Glutamatergic neuron (in vitro differentiated cells): ENCODE results near the gene BASP1. TPM values are rescaled to one million over a fixed set of nuclear protein-coding genes. Genes with fewer than 3 reads are reported as not detected.

Experiments
- DNase-seq: peaks from one replicate; pipeline ENCODE4 v3.0.0; 2022
- H3K27ac Mint-ChIP-seq: one replicate; pipeline ENCODE4 v1.8.0; 2020; ENCODE audit warnings: mild to moderate bottlenecking, mixed read lengths, inconsistent platforms; ENCODE audit not compliant: unreplicated experiment
- H3K27me3 Mint-ChIP-seq: one replicate; pipeline ENCODE4 v1.8.0; 2020; ENCODE audit warnings: mild to moderate bottlenecking, moderate library complexity, mixed read lengths, inconsistent platforms; ENCODE audit not compliant: unreplicated experiment
- H3K36me3 Mint-ChIP-seq: one replicate; pipeline ENCODE4 v1.8.0; 2020; ENCODE audit warnings: mild to moderate bottlenecking, mixed read lengths, inconsistent platforms; ENCODE audit not compliant: unreplicated experiment
- H3K4me1 Mint-ChIP-seq: one replicate; pipeline ENCODE4 v1.8.0; 2020; ENCODE audit warnings: mild to moderate bottlenecking, low read depth, mixed read lengths, inconsistent platforms; ENCODE audit not compliant: unreplicated experiment
- H3K4me3 Mint-ChIP-seq: one replicate; pipeline ENCODE4 v1.8.0; 2020; ENCODE audit warnings: mild to moderate bottlenecking, mixed read lengths, inconsistent platforms; ENCODE audit not compliant: unreplicated experiment
- H3K9me3 Mint-ChIP-seq: one replicate; pipeline ENCODE4 v1.8.0; 2020; ENCODE audit warnings: mild to moderate bottlenecking, moderate library complexity, mixed read lengths, inconsistent platforms; ENCODE audit not compliant: unreplicated experiment
- total RNA-seq: library from RNA; stranded (reverse); fragmentation: NEBNext Ultra II Directional; extraction: Animal tissue kit (Norgen Biotek cat#: 25700); gene quantifications from one replicate; pipeline ENCODE4 v1.2.1, GENCODE V29; 2021; ENCODE audit not compliant: unreplicated experiment
- TF ChIP-seq, protein P1 (sequence below): fragments of 200-600 bp; sonication (generic); IDR thresholded peaks from one replicate; pipeline ENCODE4 v1.5.0; 2021; ENCODE audit not compliant: partially characterized antibody, unreplicated experiment

The BASP1 gene
- total RNA-seq, 1 donor from 2014 or later: 832 TPM

DNA sequence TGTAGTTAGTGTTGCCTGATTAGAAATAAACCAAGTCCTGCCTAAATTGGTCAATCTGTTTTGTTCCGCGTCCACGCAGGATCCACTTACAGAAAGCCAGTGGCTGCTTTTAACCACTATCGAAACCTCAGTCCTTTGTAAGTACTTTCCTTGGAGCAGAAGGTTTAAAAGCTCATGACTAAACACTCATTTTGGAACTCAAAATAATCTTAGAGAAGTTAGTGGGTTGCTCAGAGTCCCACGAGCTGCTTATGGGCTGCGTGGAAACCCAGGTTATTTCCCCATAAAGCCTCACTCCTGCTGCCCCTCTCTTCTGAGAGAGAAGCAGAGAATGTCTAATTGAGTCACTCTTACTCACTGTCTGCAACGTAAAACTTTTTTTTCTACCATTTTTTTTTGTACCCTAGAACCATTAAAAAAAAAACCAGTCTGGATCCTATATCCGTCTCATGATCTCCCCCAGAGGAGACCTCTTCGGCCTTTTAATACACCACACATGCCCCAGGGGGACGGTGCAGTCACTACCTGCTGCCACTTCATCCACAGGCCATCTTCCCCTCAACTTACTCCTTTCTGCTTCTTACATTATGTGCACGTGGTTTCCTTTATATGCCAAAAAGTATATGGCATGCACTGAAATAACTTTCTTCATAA lies 7.6 kb downstream of the BASP1 start:
- H3K27me3 Mint-ChIP-seq: peaks cover 15% of the 10 kb centered on the region
- H3K36me3 Mint-ChIP-seq: peaks cover 4% of the 10 kb centered on the region
- peak overlapping the region; percentile 83 for H3K27ac Mint-ChIP-seq
- H3K4me3 Mint-ChIP-seq: peak overlapping the region; percentile 98
- H3K9me3 Mint-ChIP-seq: peaks cover 30% of the 10 kb centered on the region
- TF ChIP-seq, protein P1, sequence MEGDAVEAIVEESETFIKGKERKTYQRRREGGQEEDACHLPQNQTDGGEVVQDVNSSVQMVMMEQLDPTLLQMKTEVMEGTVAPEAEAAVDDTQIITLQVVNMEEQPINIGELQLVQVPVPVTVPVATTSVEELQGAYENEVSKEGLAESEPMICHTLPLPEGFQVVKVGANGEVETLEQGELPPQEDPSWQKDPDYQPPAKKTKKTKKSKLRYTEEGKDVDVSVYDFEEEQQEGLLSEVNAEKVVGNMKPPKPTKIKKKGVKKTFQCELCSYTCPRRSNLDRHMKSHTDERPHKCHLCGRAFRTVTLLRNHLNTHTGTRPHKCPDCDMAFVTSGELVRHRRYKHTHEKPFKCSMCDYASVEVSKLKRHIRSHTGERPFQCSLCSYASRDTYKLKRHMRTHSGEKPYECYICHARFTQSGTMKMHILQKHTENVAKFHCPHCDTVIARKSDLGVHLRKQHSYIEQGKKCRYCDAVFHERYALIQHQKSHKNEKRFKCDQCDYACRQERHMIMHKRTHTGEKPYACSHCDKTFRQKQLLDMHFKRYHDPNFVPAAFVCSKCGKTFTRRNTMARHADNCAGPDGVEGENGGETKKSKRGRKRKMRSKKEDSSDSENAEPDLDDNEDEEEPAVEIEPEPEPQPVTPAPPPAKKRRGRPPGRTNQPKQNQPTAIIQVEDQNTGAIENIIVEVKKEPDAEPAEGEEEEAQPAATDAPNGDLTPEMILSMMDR: no peak
- DNase-seq: peak; percentile 38
- H3K4me1 Mint-ChIP-seq: peaks cover 65% of the 10 kb centered on the region

DNA sequence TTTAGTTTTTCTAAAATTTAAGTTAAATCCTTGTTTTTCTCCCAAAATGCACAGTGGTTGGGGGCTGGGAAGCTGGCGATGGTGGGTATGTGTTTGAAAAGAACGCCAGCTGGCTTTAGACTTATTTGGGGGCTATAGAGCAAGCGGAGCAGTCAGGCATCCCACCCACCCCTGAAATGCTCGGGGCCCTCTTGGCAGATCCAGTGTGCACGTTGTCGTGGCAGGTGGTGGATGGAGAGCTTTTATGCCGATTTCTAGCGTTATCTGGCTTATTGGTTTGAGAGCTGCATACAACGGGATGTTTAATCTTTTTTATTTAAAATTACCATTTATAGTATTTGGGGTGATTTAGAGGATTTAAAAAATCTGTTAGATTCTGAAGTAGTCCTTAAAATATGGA lies 8.1 kb downstream of the BASP1 start:
- Mint-ChIP-seq H3K27me3 (peaks cover 12% of the 10 kb centered on the region), H3K36me3 (peaks cover 4% of the 10 kb centered on the region), H3K9me3 (peaks cover 29% of the 10 kb centered on the region), H3K27ac (peak overlapping the region; percentile 83), H3K4me3 (peak overlapping the region; percentile 98), H3K4me1 (peaks cover 68% of the 10 kb centered on the region)
- no peak for DNase-seq
- TF ChIP-seq, protein P1: no peak

DNA sequence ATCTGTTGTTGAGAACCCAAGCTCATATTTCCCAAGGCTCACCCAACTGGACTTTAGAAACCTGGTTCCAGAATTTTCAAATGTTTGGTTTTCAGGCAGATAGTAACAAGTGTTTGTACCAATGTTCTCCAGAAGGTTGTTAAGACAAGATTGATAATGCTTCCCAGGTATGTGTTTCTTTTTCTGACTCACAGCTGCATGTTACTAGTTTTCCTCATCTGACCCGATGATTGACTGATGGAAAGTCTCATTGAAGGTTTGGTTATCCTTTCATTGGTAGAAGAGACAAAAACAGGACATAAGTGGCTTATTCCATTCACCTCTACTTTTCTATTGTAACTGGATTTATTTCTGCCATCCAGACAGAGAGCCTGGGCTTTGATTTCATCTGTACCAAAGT lies 10.4 kb downstream of the BASP1 start:
- Mint-ChIP-seq H3K9me3 (peaks cover 28% of the 10 kb centered on the region), H3K36me3 (peaks cover 4% of the 10 kb centered on the region), H3K27ac (peak overlapping the region; percentile 1), H3K27me3 (peaks cover 4% of the 10 kb centered on the region), H3K4me3 (peak overlapping the region; percentile 72), H3K4me1 (peaks cover 77% of the 10 kb centered on the region)
- TF ChIP-seq, protein P1: no peak
- DNase-seq: no peak

DNA sequence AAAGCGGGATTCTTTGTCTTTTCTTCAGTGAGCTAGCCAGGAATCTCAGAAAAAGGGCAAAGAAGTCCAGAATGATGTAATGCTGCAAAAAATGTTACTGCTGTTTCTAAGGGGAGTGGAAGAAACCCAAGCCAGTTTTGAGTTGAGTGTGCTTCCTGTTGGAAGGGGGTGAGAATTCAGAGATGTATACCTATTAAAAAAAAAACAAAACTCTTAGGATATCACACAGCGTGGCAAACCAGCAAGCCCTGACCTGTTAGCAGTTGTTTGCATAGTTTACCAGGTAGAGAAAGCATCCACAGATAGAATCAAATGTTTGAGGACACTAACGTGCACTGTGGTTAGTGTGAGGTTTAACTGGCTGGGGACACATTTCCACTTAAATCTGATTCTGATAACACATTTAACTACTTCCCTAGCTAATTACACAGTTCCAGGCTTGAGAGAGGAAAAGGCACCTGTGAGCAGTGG lies 11.4 kb downstream of the BASP1 start:
- peaks cover 25% of the 10 kb centered on the region for H3K9me3 Mint-ChIP-seq
- H3K4me1 Mint-ChIP-seq: peaks cover 75% of the 10 kb centered on the region
- H3K36me3 Mint-ChIP-seq: peaks cover 4% of the 10 kb centered on the region
- peaks cover 4% of the 10 kb centered on the region for H3K27me3 Mint-ChIP-seq
- H3K27ac Mint-ChIP-seq: peak overlapping the region; percentile 63
- H3K4me3 Mint-ChIP-seq: peak overlapping the region; percentile 72
- TF ChIP-seq, protein P1: no peak
- DNase-seq: no peak

DNA sequence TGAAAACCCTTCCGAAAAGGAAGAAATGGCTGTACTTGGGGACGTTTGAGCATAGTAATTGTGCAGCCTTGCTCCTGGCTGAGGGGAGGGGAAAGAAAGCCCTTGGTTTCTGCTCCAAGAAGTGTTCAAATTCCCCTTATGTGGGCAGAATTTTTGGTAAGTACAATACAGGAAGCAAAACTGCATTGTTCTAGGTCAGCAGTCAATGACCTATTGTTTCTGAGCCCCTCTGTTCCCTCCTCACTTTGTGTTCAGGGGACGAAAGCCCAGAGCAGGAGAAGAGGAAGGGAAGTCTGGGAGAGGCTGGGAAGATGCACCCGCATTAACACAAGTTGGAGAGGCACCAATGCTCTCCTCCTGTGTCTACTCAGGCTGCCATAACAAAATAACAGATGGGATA lies 11.9 kb downstream of the BASP1 start:
- peaks cover 25% of the 10 kb centered on the region for H3K9me3 Mint-ChIP-seq
- H3K27me3 Mint-ChIP-seq: peaks cover 4% of the 10 kb centered on the region
- H3K36me3 Mint-ChIP-seq: peaks cover 4% of the 10 kb centered on the region
- peak overlapping the region; percentile 72 for H3K4me3 Mint-ChIP-seq
- H3K4me1 Mint-ChIP-seq: peaks cover 73% of the 10 kb centered on the region
- DNase-seq: no peak
- TF ChIP-seq, protein P1: no peak
- H3K27ac Mint-ChIP-seq: peak overlapping the region; percentile 77
